ENCODE data around the gene NNMT. TPM values are rescaled to one million over a fixed set of nuclear protein-coding genes. Genes with fewer than 3 reads are reported as not detected.

Gene NNMT
- total RNA-seq, 1 donor from 2014 or later = 32.6 TPM

DNA sequence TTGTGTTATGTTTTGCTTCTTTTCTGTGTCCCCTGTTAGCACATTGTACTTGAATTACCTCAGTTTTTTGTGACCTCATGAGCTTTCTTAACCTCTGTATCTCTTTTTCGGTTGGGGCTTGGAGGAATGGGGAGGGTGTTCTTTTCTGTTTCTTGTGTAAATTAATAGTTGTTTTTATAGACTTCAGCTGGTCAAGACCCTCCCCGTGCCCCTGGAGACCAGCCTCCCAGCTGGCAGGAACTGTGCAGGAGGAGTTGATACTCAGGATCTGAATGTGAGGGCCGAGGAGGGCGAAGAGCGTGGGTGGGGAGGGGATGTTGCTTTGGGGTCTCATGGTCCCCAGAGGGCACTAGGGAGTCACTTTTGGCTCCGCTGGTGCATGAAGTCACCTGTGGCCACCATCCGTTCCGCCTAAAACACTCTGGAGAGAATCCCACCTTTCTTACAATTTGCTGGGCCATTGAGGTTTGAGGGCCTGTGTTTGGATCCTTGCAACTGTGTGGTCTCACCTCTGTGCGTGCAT lies 44.3 kb upstream of the NNMT start:
- Histone ChIP-seq H3K27ac (replicated peaks) (peak overlapping the region; percentile 75), H3K9me3 (replicated peaks) (no peaks in the 10 kb centered on the region), H3K27me3 (ENCODE audit: low read depth) (no peaks in the 10 kb centered on the region), H3K4me3 (no peak overlapping the region), H3K4me1 (peaks cover 62% of the 10 kb centered on the region), H3K36me3 (peaks cover 79% of the 10 kb centered on the region)
- TF ChIP-seq CTCF (IDR thresholded peaks at IDR 0.05; ENCODE audit: borderline replicate concordance) = no peak
- intact Hi-C loops (cut with micrococcal nuclease) = loop anchor here (10.0 kb wide), 1 partner anchor 77 kb away; no protein-coding TSS in a partner anchor
- no peak for DNase-seq

DNA sequence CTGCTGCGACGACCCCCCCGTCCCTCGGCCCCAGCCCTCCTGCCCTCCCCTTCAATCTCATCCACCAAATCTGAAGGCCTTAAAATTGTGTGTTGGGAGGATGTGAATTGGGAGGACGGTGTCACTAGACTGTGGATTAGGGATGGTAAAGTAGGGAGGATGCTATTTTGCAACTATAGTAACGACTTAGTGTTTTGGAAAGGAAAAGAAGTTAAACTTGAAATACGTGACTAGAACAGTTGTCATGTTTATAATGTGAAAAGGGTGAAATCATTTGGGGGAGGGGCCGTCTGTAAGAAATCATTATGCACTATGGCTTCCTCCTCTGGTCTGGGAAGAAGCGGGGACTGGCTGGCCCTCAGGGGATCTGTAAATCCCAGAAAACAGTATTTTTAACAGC lies 43.4 kb upstream of the NNMT start:
- H3K36me3 ChIP-seq = peaks cover 70% of the 10 kb centered on the region
- H3K27ac ChIP-seq (replicated peaks) = peak overlapping the region; percentile 75
- intact Hi-C loops (cut with micrococcal nuclease) = loop anchor here (10.0 kb wide), 1 partner anchor 78 kb away; no protein-coding TSS in a partner anchor

DNA sequence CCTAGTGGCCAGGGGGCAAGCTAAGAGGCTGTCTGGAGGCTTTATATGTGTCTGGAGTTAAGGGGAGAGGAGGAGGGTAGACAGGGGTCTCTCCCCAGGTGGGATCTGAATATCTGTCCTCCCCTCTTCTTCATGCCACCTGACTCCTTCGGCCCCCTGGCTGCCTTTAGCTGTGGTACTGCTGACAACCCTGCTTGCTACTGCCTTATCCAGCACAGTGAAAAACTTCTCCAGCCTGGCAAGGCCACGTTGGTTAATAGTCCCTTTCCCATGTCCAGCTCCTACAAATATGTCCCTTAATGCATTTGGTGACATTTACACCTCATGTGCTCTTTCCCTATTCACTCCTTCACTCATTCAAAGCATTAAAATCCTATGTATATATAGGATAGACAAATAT lies 42.4 kb upstream of the NNMT start:
- intact Hi-C loops (cut with micrococcal nuclease) = loop anchor here (10.0 kb wide), 1 partner anchor 79 kb away; no protein-coding TSS in a partner anchor
- peaks cover 60% of the 10 kb centered on the region for H3K36me3 ChIP-seq
- H3K9me3 ChIP-seq (replicated peaks) = no peaks in the 10 kb centered on the region
- TF ChIP-seq CTCF (IDR thresholded peaks at IDR 0.05; ENCODE audit: borderline replicate concordance) = no peak
- no peak for DNase-seq
- H3K4me1 ChIP-seq = peaks cover 76% of the 10 kb centered on the region
- H3K27ac ChIP-seq (replicated peaks) = peak overlapping the region; percentile 75
- no peak overlapping the region for H3K4me3 ChIP-seq
- H3K27me3 ChIP-seq (ENCODE audit: low read depth) = no peaks in the 10 kb centered on the region

More for the DNA sequence above, 43.4 kb upstream of the NNMT start:
- no peak for DNase-seq
- Histone ChIP-seq H3K4me3 (no peak overlapping the region), H3K9me3 (replicated peaks) (no peaks in the 10 kb centered on the region), H3K27me3 (ENCODE audit: low read depth) (no peaks in the 10 kb centered on the region), H3K4me1 (peaks cover 70% of the 10 kb centered on the region)
- no peak for TF ChIP-seq CTCF (IDR thresholded peaks at IDR 0.05; ENCODE audit: borderline replicate concordance)

DNA sequence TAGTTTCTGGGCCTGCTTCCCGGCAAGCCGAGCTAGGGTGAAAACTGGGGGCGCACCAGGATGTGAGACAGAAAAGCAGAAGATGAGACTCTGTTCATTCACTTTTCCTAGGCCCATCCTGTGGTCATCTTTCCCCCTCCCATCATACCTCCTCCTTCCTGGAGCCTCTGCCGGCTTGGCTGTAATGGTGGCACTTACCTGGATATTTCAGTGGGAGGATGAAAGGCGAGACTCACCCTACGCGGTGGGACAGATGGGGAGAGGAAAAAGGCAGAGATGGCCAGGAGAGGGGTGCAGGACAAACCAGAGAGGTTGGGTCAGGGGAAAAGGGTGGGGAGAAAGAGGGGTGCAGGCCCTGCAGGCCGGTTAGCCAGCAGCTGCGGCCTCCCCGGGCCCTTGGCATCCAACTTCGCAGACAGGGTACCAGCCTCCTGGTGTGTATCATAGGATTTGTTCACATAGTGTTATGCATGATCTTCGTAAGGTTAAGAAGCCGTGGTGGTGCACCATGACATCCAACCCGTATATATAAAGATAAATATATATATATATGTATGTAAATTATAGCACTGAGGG lies 41.5 kb upstream of the NNMT start:
- no peak overlapping the region for H3K4me3 ChIP-seq
- no peaks in the 10 kb centered on the region for H3K27me3 ChIP-seq (ENCODE audit: low read depth)
- H3K4me1 ChIP-seq = peaks cover 85% of the 10 kb centered on the region
- peak overlapping the region; percentile 75 for H3K27ac ChIP-seq (replicated peaks)
- no peak for TF ChIP-seq CTCF (IDR thresholded peaks at IDR 0.05; ENCODE audit: borderline replicate concordance)
- H3K9me3 ChIP-seq (replicated peaks) = no peaks in the 10 kb centered on the region
- intact Hi-C loops (cut with micrococcal nuclease) = loop anchor here (10.0 kb wide), 1 partner anchor 80 kb away; no protein-coding TSS in a partner anchor
- peaks cover 54% of the 10 kb centered on the region for H3K36me3 ChIP-seq
- DNase-seq = no peak

DNA sequence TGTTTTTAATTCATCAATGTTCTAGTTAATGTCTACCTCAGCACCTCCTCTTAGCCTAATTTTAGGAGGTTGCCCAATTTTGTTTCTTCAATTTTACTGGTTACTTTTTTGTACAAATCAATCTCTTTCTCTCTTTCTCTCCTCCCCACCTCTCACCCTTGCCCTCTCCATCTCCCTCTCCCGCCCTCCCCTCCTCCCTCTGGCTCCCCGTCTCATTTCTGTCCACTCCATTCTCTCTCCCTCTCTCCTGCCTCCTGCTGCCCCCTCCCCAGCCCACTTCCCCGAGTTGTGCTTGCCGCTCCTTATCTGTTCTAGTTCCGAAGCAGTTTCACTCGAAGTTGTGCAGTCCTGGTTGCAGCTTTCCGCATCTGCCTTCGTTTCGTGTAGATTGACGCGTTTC lies 40.9 kb upstream of the NNMT start:
- TF ChIP-seq CTCF (IDR thresholded peaks at IDR 0.05; ENCODE audit: borderline replicate concordance) = no peak
- no peak overlapping the region for H3K4me3 ChIP-seq
- peaks cover 48% of the 10 kb centered on the region for H3K36me3 ChIP-seq
- H3K27ac ChIP-seq (replicated peaks) = no peak overlapping the region
- intact Hi-C loops (cut with micrococcal nuclease) = loop anchor here (10.0 kb wide), 1 partner anchor 80 kb away; no protein-coding TSS in a partner anchor
- H3K9me3 ChIP-seq (replicated peaks) = no peaks in the 10 kb centered on the region
- peaks cover 92% of the 10 kb centered on the region for H3K4me1 ChIP-seq
- no peaks in the 10 kb centered on the region for H3K27me3 ChIP-seq (ENCODE audit: low read depth)
- no peak for DNase-seq
